ENCODE measurements around the gene ST14. TPM values are rescaled to one million over a fixed set of nuclear protein-coding genes. Genes with fewer than 3 reads are reported as not detected.

The ST14 gene
- total RNA-seq, 1 donor = under 0.01 TPM

- no peak overlapping the region for H3K4me3 ChIP-seq (ENCODE audit: low read depth, low read length)
- DNase-seq (ENCODE audit: low read depth) = no peak
- TF ChIP-seq, protein P1, sequence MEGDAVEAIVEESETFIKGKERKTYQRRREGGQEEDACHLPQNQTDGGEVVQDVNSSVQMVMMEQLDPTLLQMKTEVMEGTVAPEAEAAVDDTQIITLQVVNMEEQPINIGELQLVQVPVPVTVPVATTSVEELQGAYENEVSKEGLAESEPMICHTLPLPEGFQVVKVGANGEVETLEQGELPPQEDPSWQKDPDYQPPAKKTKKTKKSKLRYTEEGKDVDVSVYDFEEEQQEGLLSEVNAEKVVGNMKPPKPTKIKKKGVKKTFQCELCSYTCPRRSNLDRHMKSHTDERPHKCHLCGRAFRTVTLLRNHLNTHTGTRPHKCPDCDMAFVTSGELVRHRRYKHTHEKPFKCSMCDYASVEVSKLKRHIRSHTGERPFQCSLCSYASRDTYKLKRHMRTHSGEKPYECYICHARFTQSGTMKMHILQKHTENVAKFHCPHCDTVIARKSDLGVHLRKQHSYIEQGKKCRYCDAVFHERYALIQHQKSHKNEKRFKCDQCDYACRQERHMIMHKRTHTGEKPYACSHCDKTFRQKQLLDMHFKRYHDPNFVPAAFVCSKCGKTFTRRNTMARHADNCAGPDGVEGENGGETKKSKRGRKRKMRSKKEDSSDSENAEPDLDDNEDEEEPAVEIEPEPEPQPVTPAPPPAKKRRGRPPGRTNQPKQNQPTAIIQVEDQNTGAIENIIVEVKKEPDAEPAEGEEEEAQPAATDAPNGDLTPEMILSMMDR (IDR thresholded peaks at IDR 0.05; ENCODE audit: insufficient read depth, low read depth, low read length) = no peak
Observed at GRCh38 chr11:130206141-130206540, 46.6 kb downstream of the ST14 start.

DNA sequence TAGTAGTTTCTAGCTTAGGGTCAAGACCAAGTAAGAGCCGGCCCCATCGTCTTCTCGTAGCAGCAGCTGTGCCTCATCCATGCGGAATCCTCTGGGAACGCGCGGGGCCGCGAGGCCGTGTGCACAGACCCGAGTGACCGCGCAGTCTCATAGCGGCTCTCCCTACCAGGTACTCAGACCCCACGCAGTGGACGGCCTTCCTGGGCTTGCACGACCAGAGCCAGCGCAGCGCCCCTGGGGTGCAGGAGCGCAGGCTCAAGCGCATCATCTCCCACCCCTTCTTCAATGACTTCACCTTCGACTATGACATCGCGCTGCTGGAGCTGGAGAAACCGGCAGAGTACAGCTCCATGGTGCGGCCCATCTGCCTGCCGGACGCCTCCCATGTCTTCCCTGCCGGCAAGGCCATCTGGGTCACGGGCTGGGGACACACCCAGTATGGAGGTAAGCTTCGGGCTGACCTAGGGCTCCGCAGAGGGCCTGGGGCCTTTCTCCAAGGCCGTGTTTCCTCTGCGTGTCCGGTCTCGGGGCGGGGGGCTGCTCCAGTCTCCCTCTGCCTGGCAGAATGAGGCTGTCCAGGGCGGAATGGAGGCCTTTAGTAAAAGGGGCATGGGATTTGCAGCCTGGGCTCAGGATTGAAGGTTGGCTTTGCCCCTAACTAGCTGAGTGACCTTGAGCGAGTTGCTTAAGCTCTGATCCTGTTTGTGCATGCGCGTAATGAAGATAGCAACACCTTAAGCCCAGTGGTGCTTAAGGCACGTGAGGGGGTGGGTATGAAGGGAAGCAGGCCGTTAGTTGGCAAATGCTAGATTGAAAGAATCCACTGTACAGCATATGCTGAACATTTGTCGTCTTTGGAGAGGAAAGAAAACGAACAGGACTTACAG lies 48.9 kb downstream of the ST14 start:
- DNase-seq (ENCODE audit: low read depth) = no peak
- H3K4me3 ChIP-seq (ENCODE audit: low read depth, low read length) = no peak overlapping the region
- TF ChIP-seq, protein P1 (IDR thresholded peaks at IDR 0.05; ENCODE audit: insufficient read depth, low read depth, low read length) = no peak

- TF ChIP-seq, protein P1 (IDR thresholded peaks at IDR 0.05; ENCODE audit: insufficient read depth, low read depth, low read length) = no peak
- H3K4me3 ChIP-seq (ENCODE audit: low read depth, low read length) = no peak overlapping the region
- DNase-seq (ENCODE audit: low read depth) = no peak
Observed at GRCh38 chr11:130209128-130209932, 49.7 kb downstream of the ST14 start.

GRCh38 chr11:130209954-130210854 lies 50.6 kb downstream of the ST14 start:
- TF ChIP-seq, protein P1 (IDR thresholded peaks at IDR 0.05; ENCODE audit: insufficient read depth, low read depth, low read length) = no peak
- DNase-seq (ENCODE audit: low read depth) = no peak
- H3K4me3 ChIP-seq (ENCODE audit: low read depth, low read length) = no peak overlapping the region

DNA sequence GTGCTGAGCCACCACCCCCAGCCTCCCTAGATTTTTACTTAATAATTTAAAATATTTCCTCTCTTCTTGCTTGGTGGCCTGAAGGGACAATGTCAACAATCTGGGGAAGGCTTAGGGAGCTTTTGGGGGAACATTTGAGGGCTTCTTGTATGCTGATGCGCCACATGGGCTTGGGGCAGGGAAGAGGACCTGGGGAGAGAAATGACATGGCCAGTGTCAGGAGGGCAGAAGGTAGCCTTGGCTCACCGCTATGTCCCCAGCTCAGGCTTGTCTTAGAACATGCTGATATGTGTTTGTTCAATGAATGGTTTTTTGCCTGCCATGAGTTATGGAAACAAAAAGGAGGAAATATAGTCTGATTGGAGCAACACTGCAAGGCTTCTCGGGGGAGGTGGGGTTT lies 51.6 kb downstream of the ST14 start:
- H3K4me3 ChIP-seq (ENCODE audit: low read depth, low read length) = no peak overlapping the region
- no peak for DNase-seq (ENCODE audit: low read depth)
- TF ChIP-seq, protein P1 (IDR thresholded peaks at IDR 0.05; ENCODE audit: insufficient read depth, low read depth, low read length) = no peak

- no peak for DNase-seq (ENCODE audit: low read depth)
- TF ChIP-seq, protein P1 (IDR thresholded peaks at IDR 0.05; ENCODE audit: insufficient read depth, low read depth, low read length) = no peak
- no peak overlapping the region for H3K4me3 ChIP-seq (ENCODE audit: low read depth, low read length)
Observed at GRCh38 chr11:130211781-130212401, 52.3 kb downstream of the ST14 start.

Data from fibroblast of villous mesenchyme (primary cell).